ENCODE data around the gene OTULIN.

OTULIN gene

DNA sequence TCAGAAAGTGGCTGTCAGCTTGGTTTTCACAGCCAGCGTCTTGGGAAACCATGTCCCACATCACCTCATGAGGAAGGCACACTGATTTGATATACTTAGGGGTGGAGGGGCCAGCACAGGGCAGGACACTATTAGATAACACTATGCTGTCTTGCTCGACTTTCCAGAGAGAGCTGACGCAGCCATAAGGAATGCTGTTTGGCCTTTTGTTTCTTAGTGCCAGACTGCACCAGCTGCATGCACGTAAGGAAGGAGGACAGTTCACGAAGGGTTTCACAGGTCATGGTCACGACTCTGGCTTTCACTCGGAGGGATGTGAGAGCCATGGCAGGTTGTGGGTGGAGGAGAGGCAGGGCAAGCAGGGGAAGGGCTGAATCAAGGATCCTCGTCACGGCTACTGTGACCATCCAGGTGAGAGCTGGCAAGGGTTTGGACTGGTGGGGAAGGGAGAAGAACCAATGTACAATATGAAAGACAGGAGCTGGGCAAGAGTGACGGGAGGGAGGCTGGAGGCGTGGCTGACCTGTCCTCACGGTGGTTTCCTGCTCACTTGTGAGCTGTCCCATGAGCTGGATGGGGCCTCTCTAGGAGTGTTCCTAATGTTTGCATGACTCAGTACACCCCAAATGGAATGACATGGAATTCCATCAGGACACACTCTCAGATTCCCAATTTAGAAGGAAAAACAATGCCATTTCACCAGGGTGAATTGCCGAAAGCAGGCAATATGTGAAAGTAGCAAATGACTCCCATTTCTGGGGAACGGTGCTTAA is 61.7 kb downstream of the OTULIN start:
- TF ChIP-seq ZNF565 (CRISPR knock-in tag; conservative IDR thresholded peaks at IDR 0.05; ENCODE audit: low read depth) = no peak
- TF ChIP-seq BACH2 (CRISPR knock-in tag; IDR thresholded peaks at IDR 0.05; ENCODE audit: borderline replicate concordance) = no peak
- TF ChIP-seq, protein P1, sequence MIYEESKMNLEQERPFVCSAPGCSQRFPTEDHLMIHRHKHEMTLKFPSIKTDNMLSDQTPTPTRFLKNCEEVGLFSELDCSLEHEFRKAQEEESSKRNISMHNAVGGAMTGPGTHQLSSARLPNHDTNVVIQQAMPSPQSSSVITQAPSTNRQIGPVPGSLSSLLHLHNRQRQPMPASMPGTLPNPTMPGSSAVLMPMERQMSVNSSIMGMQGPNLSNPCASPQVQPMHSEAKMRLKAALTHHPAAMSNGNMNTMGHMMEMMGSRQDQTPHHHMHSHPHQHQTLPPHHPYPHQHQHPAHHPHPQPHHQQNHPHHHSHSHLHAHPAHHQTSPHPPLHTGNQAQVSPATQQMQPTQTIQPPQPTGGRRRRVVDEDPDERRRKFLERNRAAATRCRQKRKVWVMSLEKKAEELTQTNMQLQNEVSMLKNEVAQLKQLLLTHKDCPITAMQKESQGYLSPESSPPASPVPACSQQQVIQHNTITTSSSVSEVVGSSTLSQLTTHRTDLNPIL (CRISPR knock-in tag; IDR thresholded peaks at IDR 0.05; ENCODE audit: low read depth) = no peak
- TF ChIP-seq, protein P2, sequence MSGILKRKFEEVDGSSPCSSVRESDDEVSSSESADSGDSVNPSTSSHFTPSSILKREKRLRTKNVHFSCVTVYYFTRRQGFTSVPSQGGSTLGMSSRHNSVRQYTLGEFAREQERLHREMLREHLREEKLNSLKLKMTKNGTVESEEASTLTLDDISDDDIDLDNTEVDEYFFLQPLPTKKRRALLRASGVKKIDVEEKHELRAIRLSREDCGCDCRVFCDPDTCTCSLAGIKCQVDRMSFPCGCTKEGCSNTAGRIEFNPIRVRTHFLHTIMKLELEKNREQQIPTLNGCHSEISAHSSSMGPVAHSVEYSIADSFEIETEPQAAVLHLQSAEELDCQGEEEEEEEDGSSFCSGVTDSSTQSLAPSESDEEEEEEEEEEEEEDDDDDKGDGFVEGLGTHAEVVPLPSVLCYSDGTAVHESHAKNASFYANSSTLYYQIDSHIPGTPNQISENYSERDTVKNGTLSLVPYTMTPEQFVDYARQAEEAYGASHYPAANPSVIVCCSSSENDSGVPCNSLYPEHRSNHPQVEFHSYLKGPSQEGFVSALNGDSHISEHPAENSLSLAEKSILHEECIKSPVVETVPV (CRISPR knock-in tag; IDR thresholded peaks at IDR 0.05) = no peak
- no peak for TF ChIP-seq TOX (CRISPR knock-in tag; IDR thresholded peaks at IDR 0.05; ENCODE audit: borderline replicate concordance)
- TF ChIP-seq TCF4 (CRISPR knock-in tag; IDR thresholded peaks at IDR 0.05; ENCODE audit: borderline replicate concordance) = no peak
- TF ChIP-seq ZC3H10 (CRISPR knock-in tag; IDR thresholded peaks at IDR 0.05) = no peak
- TF ChIP-seq, protein P3, sequence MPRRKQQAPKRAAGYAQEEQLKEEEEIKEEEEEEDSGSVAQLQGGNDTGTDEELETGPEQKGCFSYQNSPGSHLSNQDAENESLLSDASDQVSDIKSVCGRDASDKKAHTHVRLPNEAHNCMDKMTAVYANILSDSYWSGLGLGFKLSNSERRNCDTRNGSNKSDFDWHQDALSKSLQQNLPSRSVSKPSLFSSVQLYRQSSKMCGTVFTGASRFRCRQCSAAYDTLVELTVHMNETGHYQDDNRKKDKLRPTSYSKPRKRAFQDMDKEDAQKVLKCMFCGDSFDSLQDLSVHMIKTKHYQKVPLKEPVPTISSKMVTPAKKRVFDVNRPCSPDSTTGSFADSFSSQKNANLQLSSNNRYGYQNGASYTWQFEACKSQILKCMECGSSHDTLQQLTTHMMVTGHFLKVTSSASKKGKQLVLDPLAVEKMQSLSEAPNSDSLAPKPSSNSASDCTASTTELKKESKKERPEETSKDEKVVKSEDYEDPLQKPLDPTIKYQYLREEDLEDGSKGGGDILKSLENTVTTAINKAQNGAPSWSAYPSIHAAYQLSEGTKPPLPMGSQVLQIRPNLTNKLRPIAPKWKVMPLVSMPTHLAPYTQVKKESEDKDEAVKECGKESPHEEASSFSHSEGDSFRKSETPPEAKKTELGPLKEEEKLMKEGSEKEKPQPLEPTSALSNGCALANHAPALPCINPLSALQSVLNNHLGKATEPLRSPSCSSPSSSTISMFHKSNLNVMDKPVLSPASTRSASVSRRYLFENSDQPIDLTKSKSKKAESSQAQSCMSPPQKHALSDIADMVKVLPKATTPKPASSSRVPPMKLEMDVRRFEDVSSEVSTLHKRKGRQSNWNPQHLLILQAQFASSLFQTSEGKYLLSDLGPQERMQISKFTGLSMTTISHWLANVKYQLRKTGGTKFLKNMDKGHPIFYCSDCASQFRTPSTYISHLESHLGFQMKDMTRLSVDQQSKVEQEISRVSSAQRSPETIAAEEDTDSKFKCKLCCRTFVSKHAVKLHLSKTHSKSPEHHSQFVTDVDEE (CRISPR knock-in tag; IDR thresholded peaks at IDR 0.05) = no peak
- no peak for TF ChIP-seq ESRRG (CRISPR knock-in tag; IDR thresholded peaks at IDR 0.05)
- TF ChIP-seq, protein P4, sequence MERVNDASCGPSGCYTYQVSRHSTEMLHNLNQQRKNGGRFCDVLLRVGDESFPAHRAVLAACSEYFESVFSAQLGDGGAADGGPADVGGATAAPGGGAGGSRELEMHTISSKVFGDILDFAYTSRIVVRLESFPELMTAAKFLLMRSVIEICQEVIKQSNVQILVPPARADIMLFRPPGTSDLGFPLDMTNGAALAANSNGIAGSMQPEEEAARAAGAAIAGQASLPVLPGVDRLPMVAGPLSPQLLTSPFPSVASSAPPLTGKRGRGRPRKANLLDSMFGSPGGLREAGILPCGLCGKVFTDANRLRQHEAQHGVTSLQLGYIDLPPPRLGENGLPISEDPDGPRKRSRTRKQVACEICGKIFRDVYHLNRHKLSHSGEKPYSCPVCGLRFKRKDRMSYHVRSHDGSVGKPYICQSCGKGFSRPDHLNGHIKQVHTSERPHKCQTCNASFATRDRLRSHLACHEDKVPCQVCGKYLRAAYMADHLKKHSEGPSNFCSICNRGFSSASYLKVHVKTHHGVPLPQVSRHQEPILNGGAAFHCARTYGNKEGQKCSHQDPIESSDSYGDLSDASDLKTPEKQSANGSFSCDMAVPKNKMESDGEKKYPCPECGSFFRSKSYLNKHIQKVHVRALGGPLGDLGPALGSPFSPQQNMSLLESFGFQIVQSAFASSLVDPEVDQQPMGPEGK (CRISPR knock-in tag; IDR thresholded peaks at IDR 0.05; ENCODE audit: borderline replicate concordance) = no peak
- TF ChIP-seq GLIS3 (CRISPR knock-in tag; IDR thresholded peaks at IDR 0.05) = no peak
- TF ChIP-seq CSDC2 (CRISPR knock-in tag; IDR thresholded peaks at IDR 0.05) = no peak
- no peak for TF ChIP-seq SNAI2 (CRISPR knock-in tag; IDR thresholded peaks at IDR 0.05)
- no peak for TF ChIP-seq ZNF8 (CRISPR knock-in tag; IDR thresholded peaks at IDR 0.05)
- TF ChIP-seq ZFP3 (CRISPR knock-in tag; IDR thresholded peaks at IDR 0.05) = no peak
- TF ChIP-seq ZFP30 (CRISPR knock-in tag; IDR thresholded peaks at IDR 0.05) = no peak
- peak; percentile 80 for ATAC-seq

DNA sequence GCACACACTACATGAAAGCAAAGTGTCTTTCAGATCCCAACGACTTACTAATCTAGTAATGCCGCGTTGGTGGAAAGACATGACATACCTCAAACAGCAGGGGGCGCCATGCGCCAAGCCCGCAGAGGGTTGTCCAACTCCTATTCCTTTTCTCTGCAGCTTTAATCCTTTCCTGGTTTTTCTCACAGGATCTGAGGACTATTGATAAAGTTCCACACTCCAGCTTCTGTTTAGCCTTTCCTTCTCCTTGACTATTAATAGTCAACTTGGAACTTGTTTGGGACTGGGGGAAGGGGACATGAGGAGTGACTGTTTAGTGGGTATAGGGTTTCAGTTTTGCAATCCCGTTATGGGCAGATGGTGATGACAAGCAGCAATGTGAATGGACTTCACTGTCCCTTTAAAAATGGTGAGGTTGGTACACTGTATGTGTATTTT is 62.9 kb downstream of the OTULIN start:
- ATAC-seq = peak; percentile 91
- TF ChIP-seq GLIS3 (CRISPR knock-in tag; IDR thresholded peaks at IDR 0.05) (no peak), ZFP3 (CRISPR knock-in tag; IDR thresholded peaks at IDR 0.05) (peak; percentile 84)

DNA sequence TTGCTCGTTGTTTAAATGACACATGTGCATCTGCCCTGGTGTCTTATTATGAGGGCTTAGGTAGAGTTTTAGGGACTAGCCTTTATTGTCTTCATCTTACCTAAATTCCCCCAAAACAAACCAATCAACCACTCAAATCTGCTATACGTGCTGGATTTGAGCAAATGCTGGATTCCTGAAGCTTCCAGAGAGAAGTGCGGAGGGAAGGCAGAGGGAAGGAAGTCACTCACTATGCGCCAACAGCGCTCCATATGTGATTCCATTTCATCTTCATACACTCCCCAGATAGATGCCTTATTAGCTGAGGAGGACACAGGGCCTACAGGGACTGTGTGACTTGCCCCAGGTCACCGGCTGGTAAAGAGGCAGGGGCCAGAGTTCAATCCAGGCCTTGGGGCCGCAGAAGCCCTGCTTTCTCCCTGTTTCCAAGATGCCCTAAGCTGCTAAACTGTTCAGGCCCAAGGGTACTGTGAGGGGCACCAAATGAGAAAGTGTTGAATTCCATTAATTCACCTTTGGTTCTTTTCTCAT is 63.5 kb downstream of the OTULIN start:
- TF ChIP-seq ARNTL (CRISPR knock-in tag; IDR thresholded peaks at IDR 0.05; ENCODE audit: borderline replicate concordance, low read depth) = no peak
- TF ChIP-seq, protein P4 (CRISPR knock-in tag; IDR thresholded peaks at IDR 0.05; ENCODE audit: borderline replicate concordance) = no peak
- TF ChIP-seq, protein P2 (CRISPR knock-in tag; IDR thresholded peaks at IDR 0.05) = no peak
- TF ChIP-seq ISL1 (CRISPR knock-in tag; IDR thresholded peaks at IDR 0.05) = no peak
- no peak for TF ChIP-seq ZNF70 (CRISPR knock-in tag; IDR thresholded peaks at IDR 0.05)
- TF ChIP-seq, protein P1 (CRISPR knock-in tag; IDR thresholded peaks at IDR 0.05; ENCODE audit: low read depth) = no peak
- no peak for TF ChIP-seq ZFP30 (CRISPR knock-in tag; IDR thresholded peaks at IDR 0.05)
- no peak for TF ChIP-seq BACH2 (CRISPR knock-in tag; IDR thresholded peaks at IDR 0.05; ENCODE audit: borderline replicate concordance)
- TF ChIP-seq TOX (CRISPR knock-in tag; IDR thresholded peaks at IDR 0.05; ENCODE audit: borderline replicate concordance) = no peak
- TF ChIP-seq SNAI2 (CRISPR knock-in tag; IDR thresholded peaks at IDR 0.05) = no peak
- TF ChIP-seq ZNF565 (CRISPR knock-in tag; conservative IDR thresholded peaks at IDR 0.05; ENCODE audit: low read depth) = no peak
- no peak for TF ChIP-seq TCF4 (CRISPR knock-in tag; IDR thresholded peaks at IDR 0.05; ENCODE audit: borderline replicate concordance)
- no peak for TF ChIP-seq ZNF8 (CRISPR knock-in tag; IDR thresholded peaks at IDR 0.05)
- TF ChIP-seq OSR1 (CRISPR knock-in tag; IDR thresholded peaks at IDR 0.05) = no peak
- ATAC-seq = no peak; the same call in 2 of the 3 replicates

All from SK-N-SH treated with all-trans-retinoic acid at 6 μM for 48 hours (cell line).